Activated naive CD4-positive, alpha-beta T cell treated with anti-CD3 and anti-CD28 coated beads, Interleukin-2, amount 50 U/mL, for 16 hours (primary cell): ENCODE data around the gene HMGCL.
A peak's percentile ranks its signal among the peaks of the same experiment; 100 is the strongest.
"Not testable (repeated sequence)": the region's sequence is repeated elsewhere in the genome, so short reads cannot be mapped to it uniquely, and the experiment has no call there.

Source experiments
- DNase-seq: peaks from one replicate; pipeline ENCODE4 v3.0.0-alpha.2; 2020

HMGCL gene

GRCh38 chr1:23825076-23825761, at the start of gene HMGCL:
HMGCL (minus strand) TSS chr1:23825429; CDS start chr1:23825415, 14 bp downstream.
- peak; percentile 90 for DNase-seq

- no peak for DNase-seq
Measured at GRCh38 chr1:23872421-23872820, 47.2 kb upstream of the HMGCL start.

- no peak for DNase-seq
Measured at GRCh38 chr1:23869051-23869450, 43.8 kb upstream of the HMGCL start.

GRCh38 chr1:23868557-23869016, 43.4 kb upstream of the HMGCL start:
- DNase-seq = no peak

GRCh38 chr1:23867895-23868556, 42.8 kb upstream of the HMGCL start, which contains the start of gene FUCA1:
FUCA1 (minus strand) TSS chr1:23868290; CDS start chr1:23868286, 4 bp downstream.
- DNase-seq = peak; percentile 96

GRCh38 chr1:23867542-23867894, 42.3 kb upstream of the HMGCL start:
- no peak for DNase-seq

- DNase-seq = no peak
Measured at GRCh38 chr1:23865543-23865930, 40.3 kb upstream of the HMGCL start.

GRCh38 chr1:23864801-23865542, 39.7 kb upstream of the HMGCL start:
- no peak for DNase-seq

GRCh38 chr1:23862640-23863039, 37.4 kb upstream of the HMGCL start:
- DNase-seq = no peak

- DNase-seq = no peak
Measured at GRCh38 chr1:23854568-23854967, 29.3 kb upstream of the HMGCL start.

GRCh38 chr1:23853124-23853523, 27.9 kb upstream of the HMGCL start:
- DNase-seq = not testable (repeated sequence)

- not testable (repeated sequence) for DNase-seq
Measured at GRCh38 chr1:23851406-23851805, 26.2 kb upstream of the HMGCL start.

GRCh38 chr1:23848673-23849616, 23.7 kb upstream of the HMGCL start:
- DNase-seq = no peak

GRCh38 chr1:23847482-23848095, 22.4 kb upstream of the HMGCL start:
- not testable (repeated sequence) for DNase-seq

GRCh38 chr1:23845163-23845562, 19.9 kb upstream of the HMGCL start:
- no peak for DNase-seq

- no peak for DNase-seq
Measured at GRCh38 chr1:23843644-23844043, 18.4 kb upstream of the HMGCL start.

GRCh38 chr1:23838401-23838866, 13.2 kb upstream of the HMGCL start:
- peak; percentile 76 for DNase-seq

- DNase-seq = no peak
Measured at GRCh38 chr1:23837908-23838307, 12.7 kb upstream of the HMGCL start.

GRCh38 chr1:23836037-23836436, 10.8 kb upstream of the HMGCL start:
- DNase-seq = no peak

GRCh38 chr1:23834156-23834555, 8.9 kb upstream of the HMGCL start:
- not testable (repeated sequence) for DNase-seq

- no peak for DNase-seq
Measured at GRCh38 chr1:23827717-23828116, 2.5 kb upstream of the HMGCL start.

- DNase-seq = not testable (repeated sequence)
Measured at GRCh38 chr1:23826590-23826989, 1.4 kb upstream of the HMGCL start.
